Measurements from ENCODE around the gene NFATC3. TPM values are rescaled to one million over a fixed set of nuclear protein-coding genes. Genes with fewer than 3 reads are reported as not detected.
"Not testable (repeated sequence)": the region's sequence is repeated elsewhere in the genome, so short reads cannot be mapped to it uniquely, and the experiment has no call there.

NFATC3 gene
- polyA plus RNA-seq, 1 experiment = 16.7 TPM

- Histone ChIP-seq H3K4me3 (ENCODE audit: low read depth, low read length) (no peak overlapping the region), H3K9me3 (ENCODE audit: control insufficient read depth, insufficient read depth, low read length) (no peaks in the 10 kb centered on the region), H3K27ac (ENCODE audit: low read depth, low read length) (no peak overlapping the region), H3K27me3 (ENCODE audit: control insufficient read depth, insufficient read depth, low read length) (no peaks in the 10 kb centered on the region)
- TF ChIP-seq CTCF (IDR thresholded peaks at IDR 0.05; ENCODE audit: low read depth, low read length) = no peak
- POLR2A ChIA-PET = no interaction called here
- CTCF ChIA-PET = interaction anchor here (0.6 to 3.0 kb wide), 3 partner anchors 36 to 138 kb away, joined by 4 to 28 read pairs (median 5); no protein-coding TSS in a partner anchor
- DNase-seq (ENCODE audit: low read depth, low spot score) = no peak
Observed at GRCh38 chr16:68091380-68092261, 6.5 kb downstream of the NFATC3 start.

GRCh38 chr16:68092275-68092674 is 7.1 kb downstream of the NFATC3 start:
- H3K27ac ChIP-seq (ENCODE audit: low read depth, low read length); H3K9me3 ChIP-seq (ENCODE audit: control insufficient read depth, insufficient read depth, low read length); H3K4me3 ChIP-seq (ENCODE audit: low read depth, low read length); H3K27me3 ChIP-seq (ENCODE audit: control insufficient read depth, insufficient read depth, low read length); DNase-seq (ENCODE audit: low read depth, low spot score); POLR2A ChIA-PET: not testable (repeated sequence)
- CTCF ChIA-PET = interaction anchor here (0.6 to 3.0 kb wide), 3 partner anchors 35 to 276 kb away, joined by 5 to 28 read pairs (median 5); no protein-coding TSS in a partner anchor

- no peak overlapping the region for H3K27ac ChIP-seq (ENCODE audit: low read depth, low read length)
- ChIA-PET POLR2A (interaction anchor here (0.6 to 1.7 kb wide), 6 partner anchors 9 to 251 kb away, joined by 3 to 10 read pairs (median 4); partner anchors contain the start of genes NFATC3, PRMT7 and SLC7A6OS), CTCF (interaction anchor here (0.6 to 3.0 kb wide), 24 partner anchors 8 to 170 kb away, joined by 3 to 28 read pairs (median 4); partner anchors contain the start of genes NFATC3 and SLC7A6)
Observed at GRCh38 chr16:68093816-68094613, 8.8 kb downstream of the NFATC3 start.

GRCh38 chr16:68094614-68094934 is 9.4 kb downstream of the NFATC3 start:
- CTCF ChIA-PET = interaction anchor here (0.6 to 3.0 kb wide), 13 partner anchors 10 to 234 kb away, joined by 3 to 28 read pairs (median 5); partner anchors contain the start of gene NFATC3
- H3K27ac ChIP-seq (ENCODE audit: low read depth, low read length) = no peak overlapping the region
- no peaks in the 10 kb centered on the region for H3K9me3 ChIP-seq (ENCODE audit: control insufficient read depth, insufficient read depth, low read length)
- no peaks in the 10 kb centered on the region for H3K27me3 ChIP-seq (ENCODE audit: control insufficient read depth, insufficient read depth, low read length)
- POLR2A ChIA-PET = interaction anchor here (1.7 kb wide), 1 partner anchor 10 kb away, joined by 4 read pairs; no protein-coding TSS in a partner anchor
- no peak overlapping the region for H3K4me3 ChIP-seq (ENCODE audit: low read depth, low read length)
- no peak for DNase-seq (ENCODE audit: low read depth, low spot score)
- TF ChIP-seq CTCF (IDR thresholded peaks at IDR 0.05; ENCODE audit: low read depth, low read length) = no peak

More at GRCh38 chr16:68093816-68094613, 8.8 kb downstream of the NFATC3 start:
- Histone ChIP-seq H3K9me3 (ENCODE audit: control insufficient read depth, insufficient read depth, low read length) (no peaks in the 10 kb centered on the region), H3K27me3 (ENCODE audit: control insufficient read depth, insufficient read depth, low read length) (no peaks in the 10 kb centered on the region), H3K4me3 (ENCODE audit: low read depth, low read length) (no peak overlapping the region)
- TF ChIP-seq CTCF (IDR thresholded peaks at IDR 0.05; ENCODE audit: low read depth, low read length) = peak; percentile 59
- DNase-seq (ENCODE audit: low read depth, low spot score) = no peak

- H3K9me3 ChIP-seq (ENCODE audit: control insufficient read depth, insufficient read depth, low read length) = no peaks in the 10 kb centered on the region
- H3K4me3 ChIP-seq (ENCODE audit: low read depth, low read length) = no peak overlapping the region
- no peak for DNase-seq (ENCODE audit: low read depth, low spot score)
- CTCF ChIA-PET = interaction anchor here (0.6 to 1.8 kb wide), 3 partner anchors 18 to 133 kb away, joined by 3 to 5 read pairs (median 3); no protein-coding TSS in a partner anchor
- POLR2A ChIA-PET = no interaction called here
- no peak overlapping the region for H3K27ac ChIP-seq (ENCODE audit: low read depth, low read length)
- no peaks in the 10 kb centered on the region for H3K27me3 ChIP-seq (ENCODE audit: control insufficient read depth, insufficient read depth, low read length)
- TF ChIP-seq CTCF (IDR thresholded peaks at IDR 0.05; ENCODE audit: low read depth, low read length) = no peak
Observed at GRCh38 chr16:68096491-68096890, 11.3 kb downstream of the NFATC3 start.
